KBM-7 (cell line): ENCODE results near the gene ARL4D.
"Not testable (repeated sequence)": the region's sequence is repeated elsewhere in the genome, so short reads cannot be mapped to it uniquely, and the experiment has no call there.

Source experiments
- DNase-seq: peaks from one replicate; pipeline ENCODE4 v3.0.0-alpha.2; 2015
- in situ Hi-C: fragments of 300-500 bp; cut with MboI; formaldehyde crosslinking; loops from 2 replicates; pipeline ENCODE4 v1.14.3; 2020; ENCODE audit warnings: low sequenced_read_pairs, low pct_unique_long_range_greater_than_20kb, mixed read lengths

Gene ARL4D

GRCh38 chr17:43385046-43385831 lies 13.6 kb upstream of the ARL4D start:
- in situ Hi-C loops: loop anchor here (10.0 kb wide), 1 partner anchor 90 kb away; no protein-coding TSS in a partner anchor
- DNase-seq: no peak

GRCh38 chr17:43388359-43389045 lies 10.3 kb upstream of the ARL4D start:
- peak; percentile 99 for DNase-seq
- in situ Hi-C loops: loop anchor here (10.0 kb wide), 1 partner anchor 86 kb away; no protein-coding TSS in a partner anchor

GRCh38 chr17:43389046-43389947 lies 9.5 kb upstream of the ARL4D start:
- DNase-seq: peak; percentile 83
- in situ Hi-C loops: loop anchor here (10.0 kb wide), 1 partner anchor 86 kb away; no protein-coding TSS in a partner anchor

- in situ Hi-C loops: no loop called here
- DNase-seq: no peak
These were observed 6.4 kb upstream of the ARL4D start for GRCh38 chr17:43392397-43392796.

GRCh38 chr17:43393944-43394482 lies 4.8 kb upstream of the ARL4D start:
- peak; percentile 92 for DNase-seq
- in situ Hi-C loops: no loop called here

GRCh38 chr17:43394696-43395095 lies 4.1 kb upstream of the ARL4D start:
- in situ Hi-C loops, DNase-seq: not testable (repeated sequence)

- DNase-seq: no peak
- in situ Hi-C loops: no loop called here
These were observed 3.6 kb upstream of the ARL4D start for GRCh38 chr17:43395165-43395564.

GRCh38 chr17:43396491-43397060 lies 2.2 kb upstream of the ARL4D start:
- in situ Hi-C loops: no loop called here

GRCh38 chr17:43399839-43400328 lies 1.1 kb downstream of the ARL4D start:
- no peak for DNase-seq
- in situ Hi-C loops: no loop called here

More at GRCh38 chr17:43396491-43397060, 2.2 kb upstream of the ARL4D start:
- DNase-seq: no peak

GRCh38 chr17:43400943-43401717 lies 2.3 kb downstream of the ARL4D start:
- in situ Hi-C loops: no loop called here
- no peak for DNase-seq

GRCh38 chr17:43402078-43402477 lies 3.3 kb downstream of the ARL4D start:
- in situ Hi-C loops: no loop called here
- DNase-seq: no peak

GRCh38 chr17:43402567-43402966 lies 3.8 kb downstream of the ARL4D start:
- DNase-seq: no peak
- in situ Hi-C loops: no loop called here

GRCh38 chr17:43403846-43404245 lies 5.1 kb downstream of the ARL4D start:
- DNase-seq: no peak
- in situ Hi-C loops: no loop called here

GRCh38 chr17:43405861-43406260 lies 7.1 kb downstream of the ARL4D start:
- in situ Hi-C loops: no loop called here
- no peak for DNase-seq

GRCh38 chr17:43406676-43407645 lies 8.2 kb downstream of the ARL4D start:
- no peak for DNase-seq
- in situ Hi-C loops: no loop called here

- in situ Hi-C loops: no loop called here
- no peak for DNase-seq
These were observed 10.3 kb downstream of the ARL4D start for GRCh38 chr17:43409131-43409530.
